Ovary (tissue), 3 donors: Measurements from ENCODE around the gene RASA3.

Source experiments
- EP300 ChIP-seq: sonication (generic); formaldehyde crosslinking; IDR thresholded peaks from one replicate; pipeline ENCODE4 v1.6.1; 2017; ENCODE audit warnings: antibody characterized with exemption
- POLR2A ChIP-seq: fragments of 450-650 bp; IDR thresholded peaks from one replicate; pipeline ENCODE4 v1.6.1; 2017; ENCODE audit warnings: antibody characterized with exemption, mild to moderate bottlenecking, moderate library complexity
- TF ChIP-seq, protein P1 (sequence below), 3 donors: fragments of 450-650 bp in 2 of 3; fragments of 200-600 bp in 1 of 3; IDR thresholded peaks; one replicate each; pipeline versions ENCODE4 v1.5.1 to v1.8.0; 2016 to 2022; ENCODE audit warnings: antibody characterized with exemption in 3 of 3, mild to moderate bottlenecking in 1 of 3
- donor health status: DM: no; HTN: no; CAD: no.

DNA sequence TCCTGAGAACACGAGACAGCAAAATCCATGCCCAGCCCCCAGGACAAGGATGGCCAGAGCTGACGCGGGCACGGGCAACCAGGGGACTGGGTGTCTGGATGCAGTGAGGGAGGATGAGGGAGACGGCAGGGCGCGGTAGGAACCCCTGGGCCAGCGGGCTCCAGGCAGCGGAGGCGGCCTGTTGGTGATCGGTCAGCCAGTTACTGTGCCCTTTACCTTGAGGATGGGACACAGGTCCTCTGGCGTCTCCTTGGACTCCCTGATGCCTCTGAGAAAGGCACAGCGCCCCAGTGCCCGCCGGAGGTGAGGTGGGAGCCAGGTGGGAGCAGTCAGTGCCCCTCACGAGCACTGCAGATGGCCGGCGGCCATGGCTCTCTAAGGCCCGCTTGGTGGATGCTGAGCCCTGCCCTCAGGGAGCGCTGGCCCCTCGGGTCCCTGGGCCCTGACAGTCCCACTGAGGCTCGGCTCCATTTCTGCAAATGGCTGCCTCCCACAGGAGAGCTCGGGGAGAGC is 189.8 kb downstream of the RASA3 start:
- TF ChIP-seq, protein P1, sequence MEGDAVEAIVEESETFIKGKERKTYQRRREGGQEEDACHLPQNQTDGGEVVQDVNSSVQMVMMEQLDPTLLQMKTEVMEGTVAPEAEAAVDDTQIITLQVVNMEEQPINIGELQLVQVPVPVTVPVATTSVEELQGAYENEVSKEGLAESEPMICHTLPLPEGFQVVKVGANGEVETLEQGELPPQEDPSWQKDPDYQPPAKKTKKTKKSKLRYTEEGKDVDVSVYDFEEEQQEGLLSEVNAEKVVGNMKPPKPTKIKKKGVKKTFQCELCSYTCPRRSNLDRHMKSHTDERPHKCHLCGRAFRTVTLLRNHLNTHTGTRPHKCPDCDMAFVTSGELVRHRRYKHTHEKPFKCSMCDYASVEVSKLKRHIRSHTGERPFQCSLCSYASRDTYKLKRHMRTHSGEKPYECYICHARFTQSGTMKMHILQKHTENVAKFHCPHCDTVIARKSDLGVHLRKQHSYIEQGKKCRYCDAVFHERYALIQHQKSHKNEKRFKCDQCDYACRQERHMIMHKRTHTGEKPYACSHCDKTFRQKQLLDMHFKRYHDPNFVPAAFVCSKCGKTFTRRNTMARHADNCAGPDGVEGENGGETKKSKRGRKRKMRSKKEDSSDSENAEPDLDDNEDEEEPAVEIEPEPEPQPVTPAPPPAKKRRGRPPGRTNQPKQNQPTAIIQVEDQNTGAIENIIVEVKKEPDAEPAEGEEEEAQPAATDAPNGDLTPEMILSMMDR (IDR thresholded peaks at IDR 0.05) = no peak
- TF ChIP-seq EP300 = no peak
- no peak for TF ChIP-seq POLR2A
